Superior temporal gyrus (tissue), 1 donor: Measurements from ENCODE around the gene TMEM205.
A peak's percentile ranks its signal among the peaks of the same experiment; 100 is the strongest.
"Not testable (repeated sequence)": the region's sequence is repeated elsewhere in the genome, so short reads cannot be mapped to it uniquely, and the experiment has no call there.

Experiments used
- DNase-seq: peaks from one replicate; pipeline ENCODE4 v3.0.0-alpha.2; 2016; ENCODE audit errors: extremely low spot score

Gene TMEM205

DNA sequence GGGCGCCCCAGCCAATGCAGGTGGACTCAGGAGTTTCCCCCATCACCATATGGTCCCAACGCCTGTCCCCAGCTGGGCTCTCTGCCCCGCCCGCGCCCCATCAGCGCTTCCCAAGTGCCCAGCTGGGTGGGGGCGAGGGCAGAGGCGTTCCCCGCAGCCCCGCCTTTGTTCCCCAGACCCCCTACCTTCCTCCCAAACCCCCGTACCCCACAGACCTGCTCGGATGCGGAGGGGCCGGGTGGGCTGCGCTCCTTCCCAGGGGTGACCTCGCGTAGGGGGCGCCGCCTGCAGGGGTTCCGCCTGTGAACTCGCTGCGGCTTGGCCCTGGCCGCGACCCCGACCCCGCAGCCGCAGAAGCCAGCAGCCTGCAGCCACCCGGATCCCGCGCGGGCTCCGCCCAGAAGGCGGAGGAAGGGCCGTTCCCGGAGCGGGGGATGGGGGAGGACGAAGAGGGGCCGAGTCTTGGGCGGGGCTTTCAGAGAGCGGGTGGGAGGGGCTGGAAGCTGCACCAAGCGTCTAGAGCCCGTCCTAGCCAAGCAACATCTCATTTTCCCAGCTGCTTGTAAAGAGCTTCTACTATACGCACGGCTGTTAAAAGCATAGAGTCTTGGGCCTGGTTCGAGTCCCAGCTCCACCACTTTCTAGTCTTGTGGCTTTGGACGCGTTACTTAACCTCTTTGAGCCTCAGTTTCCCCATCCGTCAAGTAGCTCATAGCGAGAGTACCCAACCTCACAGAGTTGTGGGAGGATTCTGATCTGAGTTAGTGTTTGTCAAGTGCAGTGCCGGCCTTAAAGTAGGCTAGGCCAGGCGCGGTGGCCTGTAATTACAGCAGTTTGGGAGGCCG, 6.6 kb downstream of the TMEM205 start, which contains the start of gene RAB3D:
TSS of gene RAB3D (minus strand) at position 404 of the 845 bp plus-strand sequence. CDS start 2,258 bp downstream, outside the sequence.
- peak; percentile 78 for DNase-seq

GRCh38 chr19:11338569-11339253, 7.4 kb downstream of the TMEM205 start:
- no peak for DNase-seq

- no peak for DNase-seq
These were observed 7.9 kb downstream of the TMEM205 start for GRCh38 chr19:11338121-11338520.

- DNase-seq, result no peak
These were observed 9.0 kb downstream of the TMEM205 start for GRCh38 chr19:11337080-11337479.

DNA sequence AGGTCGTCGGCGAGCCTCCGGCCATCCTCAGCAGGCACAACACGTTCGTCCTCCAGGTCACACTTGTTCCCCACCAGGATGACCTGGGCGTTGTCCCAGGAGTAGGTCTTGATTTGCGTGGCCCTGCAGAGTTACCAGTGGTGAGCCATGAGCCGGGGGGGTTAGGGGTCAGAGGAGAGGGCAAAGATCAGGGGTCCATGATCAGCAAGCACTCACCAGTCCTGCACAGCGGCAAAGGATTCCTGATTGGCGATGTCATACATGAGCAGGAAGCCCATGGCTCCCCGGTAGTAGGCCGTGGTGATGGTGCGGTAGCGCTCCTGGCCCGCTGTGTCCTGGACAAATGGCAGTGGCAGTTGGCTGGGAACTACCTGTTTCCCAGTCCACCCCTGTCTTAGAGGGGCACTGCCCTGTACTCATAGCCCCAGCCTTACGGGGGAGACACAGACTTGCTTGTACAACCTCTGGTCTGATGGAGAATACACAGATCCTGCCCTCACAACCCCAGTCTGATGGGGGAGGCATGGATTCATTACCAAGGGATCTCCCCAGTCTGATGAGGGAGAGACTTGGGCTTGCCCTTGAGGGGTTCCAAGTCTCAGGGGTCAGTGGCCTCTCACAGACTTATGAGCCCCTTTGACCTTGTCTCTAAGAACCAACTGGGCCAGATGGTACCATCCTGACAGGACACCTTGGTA, 10.5 kb downstream of the TMEM205 start:
- DNase-seq, result no peak

GRCh38 chr19:11333838-11334237, 12.2 kb downstream of the TMEM205 start:
- DNase-seq, result not testable (repeated sequence)

GRCh38 chr19:11332822-11333221, 13.2 kb downstream of the TMEM205 start:
- no peak for DNase-seq

DNA sequence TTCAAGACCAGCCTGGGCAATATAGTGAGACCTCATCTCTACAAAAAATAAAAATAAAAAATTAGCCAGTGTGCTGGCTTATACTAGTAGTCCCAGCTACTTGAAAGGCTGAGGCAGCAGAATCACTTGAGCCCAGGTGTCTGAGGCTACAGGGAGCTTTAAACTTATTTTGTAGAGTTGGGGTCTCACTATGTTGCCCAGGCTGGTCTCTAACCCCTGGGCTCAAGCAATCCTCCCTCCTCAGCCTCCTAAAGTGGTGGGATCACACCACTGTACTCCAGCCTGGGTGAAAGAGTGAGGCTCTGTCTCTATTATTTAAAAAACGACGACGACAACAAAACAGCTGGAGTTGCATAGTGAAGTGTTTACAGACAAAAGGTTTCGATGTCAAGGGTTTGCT, 14.6 kb downstream of the TMEM205 start:
- DNase-seq, result no peak

- no peak for DNase-seq
These were observed 15.9 kb downstream of the TMEM205 start for GRCh38 chr19:11330127-11330526.

DNA sequence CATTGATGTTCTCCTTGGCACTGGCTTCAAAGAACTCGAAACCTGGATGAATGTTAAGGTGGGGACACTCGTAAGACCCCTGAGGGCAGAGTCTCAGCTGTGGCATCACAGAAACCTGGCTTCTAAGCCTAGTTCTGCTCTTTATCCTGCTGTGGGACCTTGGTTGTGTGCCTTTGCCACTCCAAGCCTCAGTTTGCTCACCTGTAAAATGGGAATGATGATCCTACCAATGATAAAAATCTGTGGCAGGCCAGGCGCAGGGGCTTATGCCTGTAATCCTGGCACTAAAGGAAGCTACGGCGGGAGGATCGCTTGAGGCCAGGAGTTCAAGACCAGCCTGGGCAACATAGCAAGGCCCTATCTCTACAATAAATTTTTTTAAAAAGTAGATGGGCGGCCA, 20.5 kb downstream of the TMEM205 start:
- no peak for DNase-seq

- DNase-seq, result no peak
These were observed 21.2 kb downstream of the TMEM205 start for GRCh38 chr19:11324748-11325389.

DNA sequence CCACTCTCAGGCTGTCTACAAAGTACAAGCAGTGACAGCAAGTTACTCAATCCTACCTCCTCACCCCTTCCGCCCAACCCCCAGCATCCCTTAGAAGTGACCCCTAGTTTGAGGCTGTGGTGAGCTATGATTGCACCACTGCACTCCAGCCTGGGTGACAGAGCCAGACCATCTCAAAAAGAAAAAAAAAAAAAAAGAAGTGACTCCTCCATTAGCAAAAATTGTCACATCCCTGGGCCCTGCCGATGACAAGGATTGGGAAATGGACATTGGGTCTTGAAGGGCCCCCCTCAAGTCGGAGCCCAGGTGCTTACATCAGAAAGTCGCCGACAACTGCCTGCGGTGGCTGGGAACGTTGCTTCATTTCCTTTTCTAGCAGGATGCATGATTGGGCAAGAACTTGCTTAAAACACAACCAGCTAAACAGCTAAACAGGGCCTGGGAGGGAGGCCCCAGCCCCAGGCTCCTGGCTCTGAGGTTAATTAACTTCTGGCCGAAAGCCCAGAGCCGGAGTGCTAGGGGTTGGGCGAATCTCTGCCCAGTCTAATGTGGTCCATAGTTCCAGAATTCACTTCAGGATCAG, 21.9 kb downstream of the TMEM205 start:
- DNase-seq, result no peak

GRCh38 chr19:11323601-11324078, 22.4 kb downstream of the TMEM205 start:
- DNase-seq, result no peak

GRCh38 chr19:11322269-11323024, 23.6 kb downstream of the TMEM205 start:
- DNase-seq, result no peak

DNA sequence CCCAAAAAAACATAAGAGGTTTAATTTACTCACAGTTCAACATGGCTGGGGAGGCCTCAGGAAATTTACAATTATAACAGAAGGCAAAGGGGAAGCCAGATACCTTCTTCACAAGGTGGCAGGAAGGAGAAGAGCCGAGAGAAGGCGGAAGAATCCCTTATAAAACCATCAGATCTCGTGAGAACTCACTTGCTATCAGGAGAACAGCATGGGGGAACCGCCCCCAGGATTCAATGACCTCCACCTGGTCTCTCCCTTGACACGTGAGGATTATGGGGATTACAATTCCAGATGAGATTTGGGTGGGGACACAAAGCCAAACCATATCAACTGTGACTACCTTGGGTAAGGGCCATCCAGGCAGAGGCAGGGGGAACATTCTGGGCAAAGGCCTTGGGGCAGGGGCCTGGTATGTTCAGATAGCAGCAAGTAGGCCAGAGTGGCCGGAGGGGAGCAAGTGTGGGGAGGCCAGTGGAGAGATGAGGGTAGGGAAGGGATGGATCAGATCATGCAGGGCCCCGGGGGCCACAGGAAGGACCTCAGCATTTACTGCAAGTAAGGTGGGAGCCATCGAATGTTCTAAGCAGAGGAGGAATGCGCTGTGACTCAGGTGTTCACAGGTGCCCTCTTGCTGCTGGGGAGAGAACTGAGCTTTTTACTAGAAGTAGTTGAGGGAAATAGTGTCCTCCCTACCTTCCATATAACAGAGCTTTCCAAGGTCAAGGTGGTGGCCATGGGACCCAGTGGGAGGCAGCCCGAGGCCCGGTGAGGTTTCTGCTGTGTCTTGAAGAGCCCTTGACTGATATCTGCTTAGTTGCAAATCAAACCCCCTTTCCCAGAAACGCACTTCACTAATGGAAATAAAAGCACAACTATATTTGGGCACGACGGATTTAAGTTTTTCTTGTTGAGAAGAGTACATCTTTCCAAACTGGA, 24.6 kb downstream of the TMEM205 start:
- no peak for DNase-seq

DNA sequence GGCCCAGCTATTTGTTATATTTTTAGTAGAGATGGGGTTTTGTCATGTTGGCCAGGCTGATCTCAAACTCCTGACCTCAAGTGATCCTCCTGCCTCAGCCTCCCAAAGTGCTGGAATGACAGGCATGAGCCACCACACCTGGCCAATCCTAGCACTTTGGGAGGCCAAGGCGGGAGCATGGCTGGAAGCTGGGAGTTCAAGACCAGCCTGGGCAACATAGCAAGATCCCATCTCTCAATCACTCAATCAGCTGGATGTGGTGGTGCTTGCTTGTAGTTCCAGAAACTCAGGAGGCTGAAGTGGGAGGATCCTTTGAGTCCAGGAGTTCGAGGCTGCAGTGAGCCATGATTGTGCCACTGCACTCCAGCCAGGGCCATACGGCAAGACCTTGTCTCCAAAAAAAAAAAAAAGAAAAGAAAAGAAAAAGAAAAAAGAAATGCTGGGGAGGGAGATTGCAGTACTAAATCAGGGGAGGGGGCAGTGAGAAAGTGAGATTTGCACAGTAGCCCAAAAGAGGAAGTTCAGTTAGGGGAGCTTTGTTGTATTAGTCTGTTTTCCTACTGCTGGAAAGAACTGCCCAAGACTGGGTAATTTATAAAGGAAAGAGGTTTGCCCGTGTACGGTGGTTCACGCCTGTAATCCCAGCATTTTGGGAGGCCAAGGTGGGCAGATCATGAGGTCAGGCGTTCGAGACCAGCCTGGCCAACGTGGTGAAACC, 25.6 kb downstream of the TMEM205 start:
- not testable (repeated sequence) for DNase-seq

- DNase-seq, result no peak
These were observed 39.7 kb downstream of the TMEM205 start for GRCh38 chr19:11306337-11306736.

- no peak for DNase-seq
These were observed 41.1 kb downstream of the TMEM205 start for GRCh38 chr19:11304936-11305335.

DNA sequence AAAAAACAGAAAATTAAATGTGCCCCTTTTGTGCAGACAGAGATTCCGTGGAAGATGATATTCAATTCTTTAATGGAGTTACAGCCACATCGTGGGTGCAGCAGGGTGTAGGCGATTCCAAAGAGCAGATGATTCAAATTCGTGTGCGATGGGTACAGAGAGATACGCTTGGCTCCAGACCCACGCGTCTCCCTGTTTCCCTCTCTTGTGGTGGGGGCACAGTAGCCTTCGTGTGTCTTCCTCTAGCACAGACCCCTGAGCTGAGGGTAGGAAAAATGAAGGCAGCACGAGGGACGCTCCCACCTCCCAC, 45.3 kb downstream of the TMEM205 start:
- no peak for DNase-seq
